ENCODE data around the gene MGLL. TPM values are rescaled to one million over a fixed set of nuclear protein-coding genes. Genes with fewer than 3 reads are reported as not detected.

The MGLL gene
- total and polyA plus RNA-seq, 9 of the 15 experiments (the other 6 are each of a cell fraction or from before 2014, with no cell fraction given): 0.12 to 0.32 (median 0.18) TPM; not detected in 6

GRCh38 chr3:127820826-127821313 lies 1.4 kb downstream of the MGLL start:
- Histone ChIP-seq H4K20me1 (replicated peaks; ENCODE audit: control insufficient read depth, insufficient read depth, low read length) (no peaks in the 10 kb centered on the region), H3K9ac (ENCODE audit: insufficient read depth in 1 of 2, low read depth in 2 of 2, low read length in 2 of 2) (no peak overlapping the region), H2AFZ (ENCODE audit: low read depth, low read length) (no peak overlapping the region), H3K4me3 (no peak overlapping the region), H3K4me2 (ENCODE audit: insufficient read depth, low read length) (no peak overlapping the region), H3K9me3 (replicated peaks; ENCODE audit: control insufficient read depth, insufficient read depth, low read depth, low read length) (no peaks in the 10 kb centered on the region), H3K27me3 (ENCODE audit: control insufficient read depth in 2 of 2, insufficient read depth in 2 of 2, low read length in 2 of 2) (peaks cover 22 to 58% of the 10 kb centered on the region in 2 experiments), H3K4me1 (replicated peaks in 1 of 2; ENCODE audit: control insufficient read depth in 2 of 2, insufficient read depth in 2 of 2, low read length in 2 of 2) (peaks cover 0 to 9% of the 10 kb centered on the region in 2 experiments; a peak in 2 of 5 replicates), H3K27ac (ENCODE audit: extremely low read depth, low read depth, low read length) (no peak overlapping the region), H3K79me2 (ENCODE audit: control insufficient read depth, insufficient read depth, low read length) (no peaks in the 10 kb centered on the region), H3K9me1 (ENCODE audit: control insufficient read depth, insufficient read depth, low read length) (no peaks in the 10 kb centered on the region), H3K36me3 (ENCODE audit: control insufficient read depth, insufficient read depth, low read length) (no peaks in the 10 kb centered on the region)
- BruUV-seq (replicated peaks): no TSS peak
- FAIRE-seq: no peak
- in situ Hi-C loops (cut with MboI) (no loop called here), intact Hi-C loops (cut with micrococcal nuclease) (no loop called here)
- WGBS (ENCODE audit: insufficient coverage, low coverage, missing lambda C conversion rate): 0% methylated on average over 1 of the region's 1 CpG
- DNase-seq (ENCODE audit: extremely low read depth in 1 of 4, low spot score in 3 of 4): no peak
- no peak for ATAC-seq
- no peak for TF ChIP-seq MIER1 (IDR thresholded peaks at IDR 0.05; ENCODE audit: low read depth)
- TF ChIP-seq ARID2 (IDR thresholded peaks at IDR 0.05): no peak
- TF ChIP-seq CREBBP (IDR thresholded peaks at IDR 0.05; ENCODE audit: low read depth, low read length): no peak
- no peak for TF ChIP-seq MTF1 (CRISPR knock-in tag; IDR thresholded peaks at IDR 0.05; ENCODE audit: borderline replicate concordance)
- TF ChIP-seq SMAD4 (CRISPR knock-in tag; conservative IDR thresholded peaks at IDR 0.05): no peak
- TF ChIP-seq MECOM (CRISPR knock-in tag; IDR thresholded peaks at IDR 0.05): no peak
- TF ChIP-seq ZFX (CRISPR knock-in tag; IDR thresholded peaks at IDR 0.05): no peak
- TF ChIP-seq HDAC1 (IDR thresholded peaks at IDR 0.05): no peak
- no peak for TF ChIP-seq TAF7 (tag; IDR thresholded peaks at IDR 0.05)
- no peak for TF ChIP-seq ASH1L (IDR thresholded peaks at IDR 0.05; ENCODE audit: borderline replicate concordance, low read depth, partially characterized antibody)
- TF ChIP-seq MXI1 (IDR thresholded peaks at IDR 0.05; ENCODE audit: low read depth, low read length): no peak
- TF ChIP-seq HIVEP1 (CRISPR knock-in tag; IDR thresholded peaks at IDR 0.05): no peak
- no peak for TF ChIP-seq CAMTA2 (CRISPR knock-in tag; conservative IDR thresholded peaks at IDR 0.05)
- ChIA-PET CTCF (ENCODE audit: low intra/inter-chr PET ratio) (no interaction called here), POLR2A (interaction anchor here (0.8 kb wide), 1 partner anchor 16 kb away, joined by 5 read pairs; no protein-coding TSS in a partner anchor)
